NT2/D1 (cell line): ENCODE measurements around the gene FRG1.

Experiments
- YY1 ChIP-seq: IDR thresholded peaks from 2 replicates; pipeline ENCODE4 v1.6.1; 2011; ENCODE audit not compliant: insufficient read length, insufficient read depth
- ZNF274 ChIP-seq: IDR thresholded peaks from 2 replicates; pipeline ENCODE4 v1.6.1; 2011; ENCODE audit warnings: mild to moderate bottlenecking, low read depth, low read length

DNA sequence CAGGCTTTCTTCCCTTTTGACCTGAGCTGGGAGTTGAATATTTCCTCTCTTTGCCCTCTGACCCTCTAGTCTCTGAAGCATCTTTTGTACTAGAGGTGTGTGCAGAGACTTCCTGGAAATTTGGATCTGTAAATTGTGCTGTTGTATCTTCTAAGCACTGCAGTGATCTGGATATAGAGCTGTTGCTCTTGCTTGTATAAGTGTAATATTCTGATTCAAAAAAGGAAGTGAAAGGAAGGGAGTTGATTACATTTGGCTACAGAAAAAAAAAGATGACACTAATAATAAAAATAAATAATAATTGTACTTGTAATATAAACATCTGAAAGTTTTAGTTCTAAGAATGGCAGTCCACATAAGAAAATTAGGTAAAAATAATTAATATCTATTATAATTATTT lies 33.0 kb downstream of the FRG1 start:
- TF ChIP-seq ZNF274, result no peak
- TF ChIP-seq YY1, result no peak
